HepG2 (cell line): ENCODE data around the gene MTURN. TPM values are rescaled to one million over a fixed set of nuclear protein-coding genes. Genes with fewer than 3 reads are reported as not detected.

Experiments
- HMG20A ChIP-seq: IDR thresholded peaks from 2 replicates; pipeline ENCODE4 v1.6.1; 2016; ENCODE audit warnings: borderline replicate concordance
- HMGXB4 ChIP-seq, 2 experiments: sonication (generic) in 1 of 2; formaldehyde crosslinking in 1 of 2; IDR thresholded peaks; 2 replicates each; pipeline versions ENCODE4 v1.4.0 to v1.6.1; 2018 to 2020; ENCODE audit warnings: missing genetic modification reagents in 2 of 2, borderline replicate concordance in 1 of 2, low read depth in 1 of 2, mild to moderate bottlenecking in 1 of 2, missing biosample characterization in 1 of 2
- KDM5B ChIP-seq: sonication (generic); formaldehyde crosslinking; IDR thresholded peaks from 2 replicates; pipeline ENCODE4 v1.4.0; 2020; ENCODE audit warnings: missing genetic modification reagents, mild to moderate bottlenecking, borderline replicate concordance
- MTA1 ChIP-seq: sonication (generic); formaldehyde crosslinking; IDR thresholded peaks from 2 replicates; pipeline ENCODE4 v1.4.0; 2020; ENCODE audit warnings: missing genetic modification reagents, mild to moderate bottlenecking, borderline replicate concordance
- NONO ChIP-seq, 2 experiments: fragments of 450-650 bp in 1 of 2; sonication (generic) in 1 of 2; formaldehyde crosslinking in 1 of 2; IDR thresholded peaks in 1 of 2; conservative IDR thresholded peaks in 1 of 2; 2 replicates each; pipeline versions ENCODE4 v1.6.1 to v1.8.0; 2017 to 2022; ENCODE audit warnings: mild to moderate bottlenecking in 1 of 2, missing genetic modification reagents in 1 of 2, moderate library complexity in 1 of 2
- PATZ1 ChIP-seq: sonication (generic); formaldehyde crosslinking; IDR thresholded peaks from 2 replicates; pipeline ENCODE4 v1.4.0; 2020; ENCODE audit warnings: missing genetic modification reagents
- TBX2 ChIP-seq: sonication (generic); formaldehyde crosslinking; IDR thresholded peaks from 2 replicates; pipeline ENCODE4 v1.5.0; 2020; ENCODE audit warnings: missing genetic modification reagents, mild to moderate bottlenecking, borderline replicate concordance
- ZMYM4 ChIP-seq: sonication (generic); formaldehyde crosslinking; IDR thresholded peaks from 2 replicates; pipeline ENCODE4 v1.8.1; 2023; ENCODE audit warnings: mild to moderate bottlenecking, missing genetic modification reagents
- ZNF564 ChIP-seq: sonication (generic); formaldehyde crosslinking; IDR thresholded peaks from 2 replicates; pipeline ENCODE4 v1.8.1; 2023; ENCODE audit warnings: mild to moderate bottlenecking, missing genetic modification reagents
- ZNF598 ChIP-seq: sonication (generic); formaldehyde crosslinking; IDR thresholded peaks from 2 replicates; pipeline ENCODE4 v1.5.1; 2020; ENCODE audit warnings: mild to moderate bottlenecking, missing genetic modification reagents, borderline replicate concordance
- ZNF605 ChIP-seq: sonication (generic); formaldehyde crosslinking; IDR thresholded peaks from 2 replicates; pipeline ENCODE4 v1.8.0; 2022; ENCODE audit warnings: mild to moderate bottlenecking, missing genetic modification reagents
- ZNF800 ChIP-seq: sonication (generic); formaldehyde crosslinking; IDR thresholded peaks from 2 replicates; pipeline ENCODE4 v1.4.0; 2020; ENCODE audit warnings: missing genetic modification reagents
- ZNF883 ChIP-seq: sonication (generic); formaldehyde crosslinking; IDR thresholded peaks from 2 replicates; pipeline ENCODE4 v1.5.1; 2020; ENCODE audit warnings: mild to moderate bottlenecking, missing genetic modification reagents; ENCODE audit errors: not compliant biosample characterization
- polyA plus RNA-seq, 8 experiments: library from polyadenylated mRNA; depleted of rRNA in 3 of 8; stranded (reverse) in 7 of 8; unstranded in 1 of 8; fragments of >200 nt; fragmentation: Illumina TruSeq in 4 of 8; extraction: Trizol in 4 of 8; gene quantifications; 2 replicates each; pipeline versions ENCODE4 v1.2.1 to v1.2.3, GENCODE V29; 2011 to 2016; ENCODE audit warnings: low read depth in 4 of 8, missing spikeins in 1 of 8, mixed read lengths in 1 of 8; ENCODE audit not compliant: insufficient read depth in 1 of 8
- total RNA-seq, 5 experiments: library from RNA; depleted of rRNA; stranded (reverse); fragments of >200 nt; fragmentation: Illumina TruSeq; extraction: Trizol; gene quantifications; 2 replicates each; pipeline ENCODE4 v1.2.3, GENCODE V29; 2016; ENCODE audit warnings: low read depth in 1 of 5
- TF ChIP-seq, protein P1 (sequence below): sonication (generic); formaldehyde crosslinking; IDR thresholded peaks from 2 replicates; pipeline ENCODE4 v1.5.0; 2020; ENCODE audit warnings: missing genetic modification reagents, mild to moderate bottlenecking, borderline replicate concordance
- TF ChIP-seq, protein P2 (sequence below): sonication (generic); formaldehyde crosslinking; IDR thresholded peaks from 2 replicates; pipeline ENCODE4 v1.8.0; 2022; ENCODE audit warnings: missing genetic modification reagents, mild to moderate bottlenecking, borderline replicate concordance

MTURN gene
- total and polyA plus RNA-seq, 2 of the 13 experiments (the other 11 are each of a cell fraction or from before 2014, with no cell fraction given), result 5.7 to 7.2 TPM

GRCh38 chr7:30135301-30136116 is 723 bp downstream of the MTURN start (continued):
- TF ChIP-seq HMGXB4 (CRISPR knock-in tag; IDR thresholded peaks at IDR 0.05; ENCODE audit: borderline replicate concordance in 1 of 2, low read depth in 1 of 2) (peak; percentile 9 to 55; a peak in 1 of 4 replicates), NONO (IDR thresholded peaks at IDR 0.05) (no peak), NONO (CRISPR knock-in tag; conservative IDR thresholded peaks at IDR 0.05) (0 out of 2 replicates have a peak, but pooled peaks have one; percentile 53), PATZ1 (CRISPR knock-in tag) (peak; percentile 27; the same call in 1 of the 2 replicates), KDM5B (CRISPR knock-in tag) (0 out of 2 replicates have a peak, but pooled peaks have one; percentile 39), ZNF564 (CRISPR knock-in tag) (0 out of 2 replicates have a peak, but pooled peaks have one; percentile 19), ZNF883 (CRISPR knock-in tag) (peak; percentile 38), MTA1 (CRISPR knock-in tag) (peak; percentile 51; the same call in 1 of the 2 replicates), ZNF605 (CRISPR knock-in tag) (peak; percentile 70), ZNF800 (peak; percentile 26), HMG20A (CRISPR knock-in tag) (no peak), ZNF598 (peak; percentile 56; the same call in 1 of the 2 replicates), ZMYM4 (CRISPR knock-in tag) (peak; percentile 52; the same call in 1 of the 2 replicates), TBX2 (CRISPR knock-in tag) (peak; percentile 21; the same call in 1 of the 2 replicates)
- TF ChIP-seq, protein P1, sequence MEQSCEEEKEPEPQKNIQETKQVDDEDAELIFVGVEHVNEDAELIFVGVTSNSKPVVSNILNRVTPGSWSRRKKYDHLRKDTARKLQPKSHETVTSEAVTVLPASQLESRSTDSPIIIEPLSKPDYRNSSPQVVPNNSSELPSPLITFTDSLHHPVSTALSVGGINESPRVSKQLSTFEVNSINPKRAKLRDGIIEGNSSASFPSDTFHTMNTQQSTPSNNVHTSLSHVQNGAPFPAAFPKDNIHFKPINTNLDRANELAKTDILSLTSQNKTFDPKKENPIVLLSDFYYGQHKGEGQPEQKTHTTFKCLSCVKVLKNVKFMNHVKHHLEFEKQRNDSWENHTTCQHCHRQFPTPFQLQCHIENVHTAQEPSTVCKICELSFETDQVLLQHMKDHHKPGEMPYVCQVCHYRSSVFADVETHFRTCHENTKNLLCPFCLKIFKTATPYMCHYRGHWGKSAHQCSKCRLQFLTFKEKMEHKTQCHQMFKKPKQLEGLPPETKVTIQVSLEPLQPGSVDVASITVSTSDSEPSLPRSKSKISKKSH (CRISPR knock-in tag), result peak; percentile 56; the same call in 1 of the 2 replicates
- TF ChIP-seq, protein P2, sequence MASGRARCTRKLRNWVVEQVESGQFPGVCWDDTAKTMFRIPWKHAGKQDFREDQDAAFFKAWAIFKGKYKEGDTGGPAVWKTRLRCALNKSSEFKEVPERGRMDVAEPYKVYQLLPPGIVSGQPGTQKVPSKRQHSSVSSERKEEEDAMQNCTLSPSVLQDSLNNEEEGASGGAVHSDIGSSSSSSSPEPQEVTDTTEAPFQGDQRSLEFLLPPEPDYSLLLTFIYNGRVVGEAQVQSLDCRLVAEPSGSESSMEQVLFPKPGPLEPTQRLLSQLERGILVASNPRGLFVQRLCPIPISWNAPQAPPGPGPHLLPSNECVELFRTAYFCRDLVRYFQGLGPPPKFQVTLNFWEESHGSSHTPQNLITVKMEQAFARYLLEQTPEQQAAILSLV (CRISPR knock-in tag), result peak; percentile 41; the same call in 1 of the 2 replicates
